IPS-11a (cell line): Measurements from ENCODE around the gene DNAJB12.
A peak's percentile ranks its signal among the peaks of the same experiment; 100 is the strongest.
"Not testable (repeated sequence)": the region's sequence is repeated elsewhere in the genome, so short reads cannot be mapped to it uniquely, and the experiment has no call there.

ENCODE experiments used
- H3K4me3 ChIP-seq: one replicate; pipeline ENCODE4 v1.5.1; 2013; ENCODE audit warnings: low read depth, low read length, control low read depth

DNAJB12 gene

DNA sequence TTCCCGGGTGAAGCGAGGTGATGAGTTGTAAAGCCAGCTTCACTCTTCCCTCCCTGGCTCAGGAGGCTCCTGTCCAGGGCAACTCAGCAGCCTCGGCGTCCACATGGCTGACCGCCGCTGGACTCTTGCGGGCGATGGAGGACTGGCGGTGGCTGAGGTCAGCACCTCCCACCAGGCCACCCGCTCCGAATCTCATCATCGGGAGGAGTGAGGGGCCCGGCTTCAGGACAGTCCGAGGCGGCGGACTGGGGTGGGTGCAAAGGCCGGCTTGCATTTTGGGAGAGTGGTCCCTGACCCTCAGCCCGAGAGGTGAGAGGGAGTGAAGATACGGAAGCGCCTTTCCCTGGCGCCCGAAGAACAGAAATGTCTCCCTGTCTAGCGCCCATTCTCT, 759 bp downstream of the DNAJB12 start:
- H3K4me3 ChIP-seq: peak overlapping the region; percentile 89

DNA sequence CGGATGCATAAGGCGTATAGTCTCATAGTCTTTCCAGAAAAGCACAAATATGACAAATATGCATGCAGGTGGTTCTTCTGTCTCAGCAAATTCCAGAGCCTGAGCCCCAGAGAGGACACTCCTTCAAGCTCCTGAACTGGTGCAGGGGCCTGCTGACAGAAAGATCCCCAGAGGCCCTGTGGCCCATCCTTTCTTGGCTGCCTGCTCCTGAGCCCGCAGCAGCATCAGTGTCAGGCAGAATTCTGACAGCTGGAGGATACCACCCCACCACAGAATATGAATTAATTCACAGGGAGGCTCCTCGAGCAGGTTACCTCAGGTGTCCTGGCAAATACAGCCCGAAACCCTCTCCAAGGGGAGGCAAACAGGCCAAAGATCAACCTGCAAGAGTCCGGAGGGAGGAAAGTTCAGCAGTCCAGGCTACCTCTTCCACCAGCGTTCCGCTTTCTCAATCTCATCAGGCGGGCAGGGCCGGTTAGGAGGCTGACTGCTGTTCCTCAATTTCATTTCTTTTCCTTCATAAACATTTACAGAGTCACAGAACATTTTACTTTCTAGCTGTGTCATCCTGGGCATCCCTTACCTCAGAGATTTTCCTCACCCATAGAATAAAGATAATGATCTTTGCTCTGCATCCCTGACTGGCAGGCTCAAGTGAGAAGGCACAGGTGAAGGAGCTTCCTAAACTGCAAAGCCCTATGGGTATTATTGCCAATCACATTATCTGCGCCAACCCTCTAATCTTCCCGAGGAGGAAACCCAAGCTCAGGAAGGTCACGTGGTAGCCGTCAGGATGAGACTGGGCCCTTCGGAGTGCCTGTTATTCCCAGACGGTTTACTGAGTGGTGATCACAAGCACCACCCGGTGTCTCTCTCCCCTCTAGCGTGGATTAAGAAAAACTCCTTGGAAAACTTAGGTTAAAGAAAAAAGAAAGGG, 1.4 kb downstream of the DNAJB12 start:
- H3K4me3 ChIP-seq: peak overlapping the region; percentile 89

DNA sequence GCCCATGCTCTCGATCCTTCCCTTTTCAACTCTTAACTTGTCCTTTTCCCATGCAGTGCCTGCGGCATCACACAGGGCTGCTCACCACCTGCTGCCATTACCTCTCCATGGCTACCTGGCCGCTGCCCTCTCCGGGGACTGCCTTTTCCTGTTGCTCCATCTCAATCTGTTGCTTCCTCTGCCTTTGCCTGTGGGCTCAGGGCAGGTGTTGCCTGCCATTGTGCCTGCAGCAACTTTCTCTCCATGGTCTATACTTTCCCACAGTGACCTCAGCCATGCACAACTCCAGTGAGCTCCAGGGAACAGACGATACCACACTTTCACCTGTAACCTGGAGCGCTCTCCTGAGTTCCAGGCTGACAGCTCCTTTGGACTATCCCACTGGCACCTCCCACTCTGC, 3.2 kb downstream of the DNAJB12 start:
- no peak overlapping the region for H3K4me3 ChIP-seq

DNA sequence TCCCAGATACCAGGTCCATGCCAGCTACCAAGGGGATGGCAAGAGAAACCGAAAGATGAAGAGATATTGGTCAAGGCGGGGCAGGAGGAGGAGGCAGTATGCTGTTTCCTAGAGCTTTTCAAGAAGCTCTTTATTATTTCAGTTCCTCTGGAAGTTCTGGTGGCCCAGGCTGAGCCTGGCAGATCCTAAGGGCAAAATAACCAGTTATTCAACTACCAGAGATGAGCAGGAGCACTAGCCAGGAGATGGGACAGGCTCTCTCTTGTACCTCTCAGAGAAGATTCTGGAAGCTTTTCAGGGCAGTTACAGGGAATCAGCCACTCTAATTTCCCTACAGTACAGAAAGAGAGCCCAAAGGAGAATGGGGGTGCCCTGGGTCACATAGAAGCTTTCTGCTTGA, 5.3 kb downstream of the DNAJB12 start:
- H3K4me3 ChIP-seq: no peak overlapping the region

DNA sequence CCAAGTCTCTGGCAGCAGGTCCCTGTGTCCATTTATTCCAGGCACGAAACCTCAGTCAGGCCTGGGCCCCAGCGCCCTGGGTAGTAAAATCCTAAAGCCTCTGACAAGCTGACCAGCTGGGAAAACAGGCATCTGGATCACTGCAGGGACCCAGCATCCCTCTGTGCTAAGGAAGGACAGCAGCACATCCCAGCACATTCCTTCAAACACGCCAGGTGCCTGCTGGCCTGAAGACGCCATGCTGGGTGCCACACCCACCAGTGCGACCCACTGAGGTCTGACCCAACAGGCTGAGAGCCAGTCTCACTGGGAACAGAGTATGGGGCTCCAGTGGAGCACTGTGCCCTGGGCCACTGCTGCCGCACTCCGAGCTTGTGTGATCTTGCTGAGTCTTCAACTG, 6.4 kb downstream of the DNAJB12 start:
- no peak overlapping the region for H3K4me3 ChIP-seq

DNA sequence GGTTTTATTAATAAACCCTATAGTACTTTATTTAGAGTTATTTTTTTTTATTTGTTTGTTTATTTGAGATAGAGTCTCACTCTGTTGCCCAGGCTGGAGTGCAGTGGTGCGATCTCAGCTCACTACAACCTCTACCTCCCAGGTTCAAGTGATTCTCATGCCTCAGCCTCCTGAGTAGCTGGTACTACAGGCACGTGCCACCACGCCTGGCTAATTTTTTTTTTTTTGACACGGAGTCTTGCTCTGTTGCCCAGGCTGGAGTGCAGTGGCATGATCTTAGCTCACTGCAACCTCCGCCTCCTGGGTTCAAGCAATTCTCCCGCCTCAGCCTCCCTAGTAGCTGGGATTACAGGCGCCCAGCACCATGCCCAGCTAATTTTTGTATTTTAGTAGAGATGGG, 8.6 kb downstream of the DNAJB12 start:
- not testable (repeated sequence) for H3K4me3 ChIP-seq

DNA sequence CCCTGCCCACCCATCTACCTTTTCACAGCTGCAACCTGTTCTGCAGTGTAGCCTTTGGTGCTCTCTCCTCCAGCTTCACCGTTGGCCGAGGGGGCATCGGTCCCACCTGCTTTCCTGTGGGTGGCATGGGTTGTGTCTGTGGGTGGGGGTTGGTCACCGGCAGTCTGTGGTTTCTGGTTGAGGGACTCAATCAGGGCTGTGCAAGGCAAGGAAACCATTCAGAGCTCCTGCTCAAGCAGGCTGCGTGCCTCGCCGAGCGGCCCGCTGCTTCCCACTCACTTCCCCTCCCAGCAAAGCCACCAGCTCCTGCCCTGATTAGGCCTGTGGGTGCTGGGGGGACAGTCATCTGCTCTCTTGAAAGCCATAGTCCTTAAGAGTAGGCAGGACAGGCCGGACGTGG, 9.8 kb downstream of the DNAJB12 start:
- no peak overlapping the region for H3K4me3 ChIP-seq

DNA sequence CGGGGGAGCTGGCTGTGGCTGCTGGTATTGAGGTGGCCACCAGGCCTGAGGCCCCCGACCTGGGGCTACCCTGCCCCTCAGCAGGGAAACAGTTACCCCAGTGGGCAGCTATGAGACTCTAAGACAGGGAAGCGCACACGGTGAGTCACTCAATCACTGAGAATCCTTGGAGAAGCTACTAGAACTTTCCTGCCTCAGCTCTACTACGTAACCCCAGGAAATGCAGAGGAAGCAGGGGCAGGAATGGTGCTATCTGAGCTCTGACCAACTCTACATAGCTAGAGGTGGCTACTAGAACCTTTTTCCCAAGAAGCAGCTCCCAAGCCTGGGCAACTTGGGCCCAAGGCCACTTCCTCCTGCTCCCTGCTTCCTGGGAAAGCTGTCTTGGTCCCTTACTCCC, 11.8 kb downstream of the DNAJB12 start:
- no peak overlapping the region for H3K4me3 ChIP-seq

DNA sequence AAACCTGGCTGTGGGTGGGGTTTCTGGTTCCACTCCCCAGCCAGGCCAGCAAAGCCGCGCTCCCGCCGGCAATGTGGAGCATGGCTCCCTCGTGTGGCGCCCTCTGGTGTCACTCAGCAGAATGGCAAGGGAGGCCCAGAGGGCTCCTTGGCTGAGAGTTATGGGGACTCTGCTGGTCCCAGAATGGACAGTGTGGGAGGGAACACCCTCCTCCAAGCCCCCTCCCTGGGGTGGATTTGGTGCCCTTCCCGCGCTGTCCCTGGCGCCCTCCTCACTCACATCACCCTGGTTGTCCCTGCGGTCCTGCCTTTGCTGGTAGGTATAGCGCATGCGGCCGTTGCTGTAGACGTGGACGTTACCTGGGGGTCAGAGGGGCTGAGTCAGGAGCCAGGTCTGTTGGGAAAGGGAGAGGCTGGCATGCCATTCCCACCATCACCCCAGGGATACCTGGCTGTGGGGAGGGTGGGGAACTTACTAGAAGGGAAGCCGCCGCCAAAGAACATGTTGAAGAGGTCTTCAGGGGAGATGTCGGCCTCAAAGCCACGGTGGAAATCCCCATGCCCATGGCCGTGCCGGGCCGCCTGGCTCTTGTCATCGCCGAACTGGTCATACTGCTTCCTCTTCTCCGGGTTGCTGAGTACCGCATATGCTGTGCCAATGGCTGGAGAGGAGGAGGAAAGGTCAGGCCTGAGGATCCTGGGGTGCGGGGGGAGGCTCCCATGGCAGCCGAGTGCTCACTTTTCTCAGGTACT, 14.0 kb downstream of the DNAJB12 start:
- no peak overlapping the region for H3K4me3 ChIP-seq

DNA sequence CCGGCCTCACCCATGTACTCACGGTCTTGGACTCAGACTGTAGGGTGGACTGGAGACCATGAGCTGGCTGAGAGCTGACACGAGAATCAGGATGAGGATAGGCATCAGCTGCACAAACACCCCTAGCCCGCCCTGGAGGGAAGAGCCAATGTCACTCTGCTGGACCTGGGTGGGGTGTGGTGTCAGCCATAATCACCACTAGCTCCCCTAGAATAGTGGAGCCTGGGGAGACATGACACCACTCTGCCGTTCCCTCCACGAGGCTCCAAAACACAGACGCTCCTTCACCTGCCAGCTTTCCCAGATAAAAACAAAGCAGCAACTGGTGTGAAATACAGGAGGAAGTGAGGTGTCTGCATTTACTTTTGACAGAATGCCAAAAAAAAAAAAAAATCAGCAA, 16.5 kb downstream of the DNAJB12 start:
- H3K4me3 ChIP-seq: no peak overlapping the region

DNA sequence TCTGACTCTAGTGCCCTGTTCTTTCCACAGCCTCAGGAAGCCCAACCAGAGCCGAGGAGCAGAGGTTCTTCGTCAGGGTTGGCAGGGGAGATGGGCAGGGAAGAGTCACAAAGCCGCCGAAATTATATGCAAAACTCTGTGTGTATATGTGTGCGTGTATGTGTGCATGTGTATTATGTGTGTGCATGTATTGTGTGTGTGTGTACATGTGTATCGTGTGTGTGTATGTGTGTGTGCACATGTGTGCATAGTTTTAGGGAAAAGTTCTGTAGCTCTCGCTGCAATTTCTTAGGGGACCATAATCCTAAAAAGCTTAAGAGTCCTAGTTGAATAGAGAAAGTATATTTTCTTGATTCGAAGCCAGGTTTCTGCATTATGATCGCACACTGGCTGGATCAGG, 17.0 kb downstream of the DNAJB12 start:
- H3K4me3 ChIP-seq: no peak overlapping the region

DNA sequence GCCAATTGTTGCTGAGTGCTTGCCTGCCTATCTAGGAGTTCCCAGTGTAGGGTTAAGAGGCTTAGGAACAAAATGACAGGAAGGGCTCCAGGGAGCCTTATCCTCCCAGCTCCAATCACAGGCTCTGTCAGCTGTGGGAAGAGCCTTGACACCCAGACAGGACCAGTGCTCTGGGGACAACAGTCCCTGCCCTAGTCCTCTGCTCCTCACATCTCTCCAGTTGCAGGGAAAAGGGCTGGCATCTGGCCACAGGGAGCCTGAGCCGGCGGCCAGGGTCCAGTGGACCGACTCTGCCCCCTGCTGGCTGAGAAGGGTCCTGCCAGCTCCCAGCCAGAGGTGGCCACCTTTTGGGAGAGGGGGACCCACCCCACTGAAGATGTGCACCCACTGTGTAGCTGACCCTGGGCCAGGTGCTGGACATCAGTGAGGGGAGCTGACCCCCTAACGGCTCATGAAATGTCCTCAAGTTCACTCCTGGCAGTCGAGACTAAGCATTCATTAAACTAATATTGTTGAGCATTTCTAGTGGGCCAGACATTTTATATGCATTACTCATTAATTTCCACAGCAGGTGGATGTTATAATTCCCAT, 17.6 kb downstream of the DNAJB12 start:
- H3K4me3 ChIP-seq: no peak overlapping the region

DNA sequence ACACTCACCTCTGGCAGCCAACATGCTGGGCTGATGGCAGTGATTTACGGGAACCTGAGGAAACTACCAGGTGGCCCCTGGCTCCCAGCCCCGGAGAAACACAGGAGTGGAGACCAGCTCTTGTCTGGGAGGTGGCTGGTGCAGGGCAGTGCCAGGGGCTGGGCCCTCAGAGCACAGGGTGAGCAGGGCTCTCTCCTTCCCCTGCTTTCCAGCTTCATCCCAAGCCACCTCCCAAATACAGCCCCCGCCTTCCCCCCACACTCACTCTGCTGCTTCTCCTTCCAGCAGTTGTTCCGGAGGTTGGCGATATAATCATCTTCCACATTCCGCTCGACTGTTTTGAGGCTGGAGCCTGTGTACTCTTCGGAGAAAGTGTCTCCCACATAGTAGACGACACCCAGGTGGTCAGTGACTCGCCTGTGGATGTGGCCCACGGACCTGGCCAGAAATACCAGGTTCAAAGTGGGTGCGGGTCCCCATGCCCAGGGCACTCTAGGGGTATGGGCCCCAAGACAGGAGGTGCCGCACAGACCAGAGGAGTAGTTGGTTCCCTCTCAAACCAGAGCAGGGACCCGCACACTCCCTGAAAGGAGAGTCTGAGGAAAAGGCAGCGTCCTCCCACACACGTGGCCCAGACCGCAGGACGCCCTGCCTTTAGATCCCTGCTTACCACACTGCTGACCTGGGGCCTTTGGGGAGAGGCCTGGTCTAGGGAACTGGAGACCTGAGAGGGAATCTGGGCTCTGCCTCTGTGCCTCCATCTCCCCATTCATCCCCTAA, 18.3 kb downstream of the DNAJB12 start:
- H3K4me3 ChIP-seq: no peak overlapping the region

DNA sequence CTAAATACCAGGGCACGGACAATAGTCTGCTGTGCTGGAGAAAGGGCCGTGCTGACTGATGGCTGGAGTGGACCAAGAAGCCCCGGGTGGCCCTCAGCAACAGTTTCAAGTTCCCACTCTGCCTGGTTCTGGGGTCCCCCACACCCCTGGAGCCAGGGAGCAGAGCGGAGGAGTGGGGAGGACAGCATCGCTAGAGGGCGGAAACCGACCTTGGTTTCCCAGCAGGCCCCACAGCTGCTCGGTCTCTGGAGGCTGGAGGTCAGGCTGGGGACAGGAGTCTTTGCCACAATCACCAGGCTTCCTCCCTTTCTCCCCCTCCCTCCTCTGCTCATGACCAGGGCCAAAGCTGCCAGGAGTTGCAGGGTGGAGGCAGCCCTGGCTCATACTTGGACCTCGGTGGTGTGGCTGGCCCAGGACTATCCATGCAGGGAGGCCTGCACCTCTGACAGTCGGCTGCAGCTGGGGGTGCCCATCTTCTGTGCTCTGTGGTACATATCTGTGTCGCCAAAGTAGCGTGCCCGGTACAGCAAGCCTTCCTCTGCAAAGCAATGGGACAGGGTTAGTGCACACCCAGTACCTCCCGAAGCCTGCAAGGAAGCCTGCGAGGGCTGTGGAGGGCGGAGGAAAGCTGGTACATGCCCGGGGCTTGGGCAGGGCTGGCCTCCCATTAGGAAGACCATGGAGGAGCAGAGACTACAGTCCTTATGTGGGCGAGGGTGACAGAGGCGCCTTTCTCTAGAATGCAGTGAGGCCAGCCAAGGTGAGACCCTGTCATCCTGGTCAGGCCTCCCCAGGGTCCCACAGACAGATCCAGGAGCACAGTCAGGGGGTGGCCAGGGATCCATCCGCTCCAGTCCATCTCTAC, 19.1 kb downstream of the DNAJB12 start:
- H3K4me3 ChIP-seq: no peak overlapping the region

DNA sequence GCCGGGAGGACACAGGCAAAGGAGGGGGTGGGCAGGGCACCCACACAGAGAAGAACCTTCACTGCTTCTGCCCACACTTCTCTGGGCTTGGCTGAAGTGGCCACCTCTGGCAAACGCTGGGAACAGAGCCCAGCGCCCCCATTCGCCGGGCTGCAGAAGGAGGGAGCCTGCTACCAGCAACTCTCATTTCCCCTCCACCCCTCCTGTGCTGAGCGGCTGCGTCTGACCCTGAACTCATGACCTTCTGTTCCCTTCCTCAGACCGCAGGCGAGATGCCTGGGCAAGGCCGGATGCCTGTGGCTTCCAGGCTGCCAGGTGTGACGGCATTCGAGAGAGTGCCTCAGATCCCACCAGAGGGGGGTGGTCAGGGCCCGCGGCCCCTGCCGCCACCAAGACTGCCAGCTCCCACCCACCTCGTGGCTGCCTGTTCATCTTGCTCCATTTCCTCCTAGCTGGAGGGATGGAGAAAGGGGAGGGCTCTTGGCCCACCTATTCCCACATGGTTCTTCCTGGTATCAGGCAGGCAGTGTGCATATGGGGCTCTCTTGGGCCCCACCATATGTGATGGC, 19.8 kb downstream of the DNAJB12 start:
- H3K4me3 ChIP-seq: no peak overlapping the region

DNA sequence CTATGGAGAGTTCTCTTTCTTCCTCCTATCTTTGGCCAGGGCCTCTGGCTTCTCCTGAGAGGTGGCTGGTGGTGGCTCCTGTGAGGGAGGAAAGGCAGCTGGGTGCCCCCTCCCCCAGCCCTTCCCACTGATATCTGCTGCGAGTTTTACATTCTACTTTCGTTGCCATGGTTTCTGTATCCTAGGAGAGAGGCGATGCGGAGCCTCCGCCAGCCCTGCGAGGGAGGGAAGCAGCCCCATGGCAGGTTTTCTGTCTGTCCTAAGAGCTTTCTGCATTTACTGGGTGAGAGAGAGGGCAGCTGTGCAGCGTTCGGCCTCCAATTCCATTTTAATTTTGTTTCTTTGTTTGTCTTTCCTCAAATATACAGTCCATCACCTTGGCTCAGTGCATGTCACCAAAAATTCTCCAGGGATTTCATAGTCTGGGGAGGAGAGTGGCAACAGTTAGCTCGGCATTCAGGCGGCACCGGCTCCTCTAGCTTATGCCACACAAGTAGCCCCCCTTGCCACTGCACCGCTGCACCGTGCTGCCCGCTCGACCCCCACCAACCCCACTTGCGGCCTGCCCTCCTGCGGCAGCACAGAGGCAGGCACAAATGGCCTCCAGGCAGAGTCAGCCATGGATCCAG, 20.4 kb downstream of the DNAJB12 start:
- no peak overlapping the region for H3K4me3 ChIP-seq

DNA sequence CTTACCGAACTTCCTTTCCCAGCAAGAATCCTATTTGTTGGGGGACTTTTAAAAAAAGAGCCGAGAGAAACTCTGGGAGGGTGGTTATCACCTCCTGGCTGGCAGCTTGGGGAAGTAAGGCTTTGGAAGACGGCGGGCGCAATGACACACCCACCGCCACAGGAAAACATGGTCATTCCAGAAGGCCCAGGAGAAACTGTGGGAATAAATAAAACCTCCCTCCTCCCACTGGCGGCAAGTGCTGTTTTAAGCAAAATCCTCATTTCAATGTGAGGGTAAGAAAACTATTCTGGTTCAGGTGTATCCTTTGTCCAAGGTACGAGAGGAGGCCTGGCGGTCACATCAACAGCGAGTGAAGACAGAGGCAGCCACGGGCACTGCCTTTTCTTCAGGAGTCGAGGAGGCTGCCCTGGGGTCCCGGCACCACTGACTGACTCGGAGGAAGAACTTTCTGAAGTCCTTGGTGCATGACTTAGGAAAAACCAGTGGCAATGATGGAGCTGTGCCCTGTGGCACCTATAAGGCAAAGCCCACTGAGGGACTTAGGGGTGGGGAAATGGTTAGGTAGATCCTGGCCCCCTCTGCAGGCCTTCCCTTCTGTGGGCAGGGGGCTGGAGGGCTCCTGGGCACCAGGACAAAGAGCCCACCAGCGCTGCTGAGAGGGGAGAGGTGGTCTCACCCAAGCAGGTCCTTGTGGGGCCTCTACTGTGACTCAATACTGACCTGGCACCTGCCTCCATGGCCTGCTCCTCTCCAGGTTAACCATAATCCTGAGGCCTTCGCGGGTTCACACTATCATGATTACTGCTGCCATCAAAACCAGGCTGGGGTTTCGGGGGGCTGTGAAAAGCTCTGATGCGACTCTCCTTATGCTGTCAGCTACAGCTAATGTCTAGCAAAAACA, 21.4 kb downstream of the DNAJB12 start:
- no peak overlapping the region for H3K4me3 ChIP-seq

DNA sequence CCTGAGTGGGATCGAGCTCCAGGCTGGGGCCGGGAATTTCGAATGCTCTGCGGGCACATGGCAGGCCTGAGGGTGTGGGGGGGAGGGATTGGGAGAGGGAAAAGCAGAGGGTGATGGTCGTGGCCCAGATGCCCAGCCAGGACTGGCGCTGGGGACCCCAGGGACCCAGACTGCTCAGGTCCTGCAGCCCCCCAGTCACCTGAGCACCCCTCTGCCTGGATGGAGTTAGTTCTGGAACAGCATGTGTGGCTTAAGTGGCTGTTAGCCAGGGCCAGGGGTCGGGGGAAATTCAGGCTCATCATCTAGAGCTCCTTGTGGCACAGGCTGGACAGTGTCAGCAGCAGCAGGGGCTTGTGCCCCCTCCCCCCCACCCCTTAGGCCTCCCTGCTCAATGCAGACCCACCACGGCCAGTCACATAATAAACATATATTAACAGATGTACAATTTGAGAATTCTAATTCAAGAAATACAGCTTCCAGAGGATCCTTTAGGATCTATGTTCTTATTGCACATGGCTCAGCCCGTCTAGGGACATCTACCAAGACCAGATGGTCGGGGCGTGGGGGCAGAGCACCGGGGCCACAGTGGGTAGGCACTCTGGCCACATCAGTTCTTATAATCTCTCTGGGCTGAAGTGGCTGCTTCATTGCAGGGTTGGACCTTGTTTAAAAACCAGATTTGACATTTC, 22.2 kb downstream of the DNAJB12 start:
- H3K4me3 ChIP-seq: no peak overlapping the region
